SK-N-SH (cell line): ENCODE data around the gene FYN. TPM values are rescaled to one million over a fixed set of nuclear protein-coding genes. Genes with fewer than 3 reads are reported as not detected.

Experiments
- CTCF ChIA-PET: fragments of 300-600, 350-600 bp; formaldehyde crosslinking; extraction: SDS; loops from one replicate; lab custom pipeline; 2021; lab: Yijun Ruan, JAX
- POLR2A ChIA-PET: fragments of 350-600 bp; sonication (Branson Sonifier 250); formaldehyde crosslinking; extraction: SDS; loops from one replicate; lab custom pipeline; 2020; ENCODE audit warnings: antibody characterized with exemption, inconsistent platforms; lab: Yijun Ruan, JAX
- DNase-seq: peaks from one replicate; pipeline ENCODE4 v3.0.0; 2012
- H2AFZ ChIP-seq: fragments of 200-600 bp; sonication (generic); 2 replicates; pipeline ENCODE4 v1.8.1; 2016; ENCODE audit warnings: antibody characterized with exemption, mild to moderate bottlenecking, low read depth
- H3F3A ChIP-seq: fragments of 200-600 bp; sonication (generic); replicated peaks from 2 replicates; pipeline ENCODE3; 2016; ENCODE audit warnings: antibody characterized with exemption, mild to moderate bottlenecking; ENCODE audit not compliant: insufficient read depth
- H3K27ac ChIP-seq, 2 experiments: fragments of 200-500 bp in 1 of 2; fragments of 200-600 bp in 1 of 2; sonication (Bioruptor generic) in 1 of 2; sonication (generic), shearing (Covaris generic) in 1 of 2; 2 replicates each; pipeline versions ENCODE4 v1.5.1 to v1.6.1; 2014 to 2016; ENCODE audit warnings: low read depth in 2 of 2, inconsistent platforms in 1 of 2, low read length in 1 of 2, mild to moderate bottlenecking in 1 of 2, mixed read lengths in 1 of 2
- H3K27me3 ChIP-seq: fragments of 200-600 bp; sonication (generic), shearing (Covaris generic); 2 replicates; pipeline ENCODE4 v1.6.1; 2016; ENCODE audit warnings: mixed run types; ENCODE audit not compliant: insufficient read depth
- H3K36me3 ChIP-seq, 2 experiments: fragments of 200-500 bp in 1 of 2; fragments of 200-600 bp in 1 of 2; sonication (Bioruptor generic) in 1 of 2; sonication (generic) in 1 of 2; replicated peaks in 1 of 2; 2 replicates each; pipeline versions ENCODE3 to v1.5.1; 2014 to 2016; ENCODE audit warnings: low read length in 1 of 2, mild to moderate bottlenecking in 1 of 2; ENCODE audit not compliant: insufficient read depth in 2 of 2, control insufficient read depth in 1 of 2
- H3K4me1 ChIP-seq, 2 experiments: fragments of 200-500 bp in 1 of 2; fragments of 200-600 bp in 1 of 2; sonication (Bioruptor generic) in 1 of 2; sonication (generic), shearing (Covaris generic) in 1 of 2; 2 replicates each; pipeline versions ENCODE4 v1.5.1 to v1.6.1; 2014 to 2016; ENCODE audit warnings: low read depth in 1 of 2, low read length in 1 of 2, mixed run types in 1 of 2; ENCODE audit not compliant: insufficient read depth in 2 of 2, control insufficient read depth in 1 of 2
- H3K4me2 ChIP-seq: fragments of 200-600 bp; sonication (generic), shearing (Covaris generic); 2 replicates; pipeline ENCODE4 v1.6.1; 2017; ENCODE audit warnings: mixed run types
- H3K4me3 ChIP-seq, 2 experiments: fragments of 200-500 bp in 1 of 2; fragments of 200-600 bp in 1 of 2; sonication (Bioruptor generic) in 1 of 2; sonication (generic), shearing (Covaris generic) in 1 of 2; 2 replicates each; pipeline versions ENCODE4 v1.5.1 to v1.8.1; 2014 to 2016; ENCODE audit warnings: low read depth in 2 of 2, inconsistent platforms in 1 of 2, low read length in 1 of 2, mild to moderate bottlenecking in 1 of 2, mixed read lengths in 1 of 2, moderate library complexity in 1 of 2
- H3K79me2 ChIP-seq: fragments of 200-600 bp; sonication (generic); 2 replicates; pipeline ENCODE4 v1.8.1; 2017; ENCODE audit warnings: mild to moderate bottlenecking; ENCODE audit not compliant: insufficient read depth
- H3K9ac ChIP-seq: fragments of 200-600 bp; sonication (generic); 2 replicates; pipeline ENCODE4 v1.6.1; 2017; ENCODE audit warnings: mixed run types
- H3K9me2 ChIP-seq: fragments of 200-600 bp; sonication (generic); 2 replicates; pipeline ENCODE4 v1.6.1; 2017; ENCODE audit warnings: mixed run types
- H3K9me3 ChIP-seq: fragments of 200-600 bp; sonication (generic); 2 replicates; pipeline ENCODE4 v1.6.1; 2017; ENCODE audit warnings: mixed run types, mild to moderate bottlenecking, moderate library complexity
- H4K20me1 ChIP-seq: fragments of 200-600 bp; sonication (generic); 2 replicates; pipeline ENCODE4 v1.6.1; 2017; ENCODE audit warnings: mild to moderate bottlenecking, mixed run types; ENCODE audit not compliant: insufficient read depth
- ELF1 ChIP-seq: IDR thresholded peaks from 2 replicates; pipeline ENCODE4 v1.4.0; 2012
- FOSL2 ChIP-seq: IDR thresholded peaks from 2 replicates; pipeline ENCODE4 v1.4.0; 2012; ENCODE audit warnings: low read depth, mild to moderate bottlenecking, moderate library complexity, borderline replicate concordance
- JUND ChIP-seq: IDR thresholded peaks from 2 replicates; pipeline ENCODE4 v1.4.0; 2012
- NFIC ChIP-seq: IDR thresholded peaks from 2 replicates; pipeline ENCODE4 v1.4.0; 2012; ENCODE audit warnings: borderline replicate concordance
- NRF1 ChIP-seq: IDR thresholded peaks from 2 replicates; pipeline ENCODE4 v1.6.1; 2012; ENCODE audit warnings: low read depth, mild to moderate bottlenecking, low read length
- POLR2AphosphoS5 ChIP-seq: IDR thresholded peaks from 2 replicates; pipeline ENCODE4 v1.6.1; 2012; ENCODE audit warnings: low read depth, low read length
- SIN3A ChIP-seq: IDR thresholded peaks from 2 replicates; pipeline ENCODE4 v1.6.1; 2012; ENCODE audit warnings: low read depth, mild to moderate bottlenecking, low read length, moderate library complexity, borderline replicate concordance
- YY1 ChIP-seq: IDR thresholded peaks from 2 replicates; pipeline ENCODE4 v1.4.0; 2012; ENCODE audit warnings: low read depth, mild to moderate bottlenecking
- WGBS: methylation state at CpG from one replicate; pipeline ENCODE4 v1.1.6; 2017; ENCODE audit warnings: low lambda C conversion rate; 5-methylcytosine and 5-hydroxymethylcytosine counted together
- polyA plus RNA-seq, 3 experiments: library from polyadenylated mRNA; depleted of rRNA; stranded (reverse); fragments of >200 nt; gene quantifications; 2 replicates each; pipeline ENCODE4 v1.2.3, GENCODE V29; 2012
- TF ChIP-seq, protein P1 (sequence below): IDR thresholded peaks from 2 replicates; pipeline ENCODE4 v1.4.0; 2012; ENCODE audit warnings: low read depth, borderline replicate concordance
- TF ChIP-seq, protein P2 (sequence below): IDR thresholded peaks from 2 replicates; pipeline ENCODE4 v1.6.1; 2012; ENCODE audit warnings: mild to moderate bottlenecking, low read depth, low read length, moderate library complexity

The FYN gene
- polyA plus RNA-seq, 1 of the 3 experiments (the other 2 are of a cell fraction) = 31.0 TPM

DNA sequence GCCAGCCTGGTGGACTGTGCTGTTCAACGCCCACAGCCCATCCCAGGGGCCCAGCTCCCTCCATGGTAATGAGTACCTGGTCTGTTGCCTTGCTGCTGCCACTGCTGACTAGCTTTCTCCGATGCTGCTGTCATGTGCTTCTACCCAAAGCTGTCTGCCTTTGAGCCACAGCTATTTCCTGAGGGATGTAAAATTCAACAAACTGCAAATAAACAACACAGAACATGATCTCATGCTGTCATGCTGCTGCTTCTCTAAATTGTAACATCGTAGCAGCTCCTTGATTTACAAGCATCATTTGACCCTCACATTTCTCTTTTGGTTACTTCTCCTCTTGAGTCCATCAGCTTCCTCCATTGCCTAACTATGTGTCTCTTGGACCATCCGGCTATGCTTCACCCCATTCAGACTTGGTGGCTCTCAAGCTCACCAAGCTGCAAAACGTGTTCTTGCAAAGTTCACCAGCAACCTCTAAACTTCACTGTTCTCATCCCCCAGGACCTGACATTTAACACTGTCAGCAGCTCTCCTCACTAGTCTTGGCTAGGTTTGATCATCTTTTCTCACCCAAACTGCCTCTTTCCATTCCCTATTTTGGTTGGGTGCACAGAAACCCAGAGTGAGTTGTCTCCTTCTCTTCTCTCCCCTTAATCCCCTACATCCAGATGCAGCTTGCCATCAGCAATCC, 54.6 kb downstream of the FYN start:
- WGBS = 88% methylated on average over 5 of the region's 5 CpGs
- DNase-seq = no peak
- Histone ChIP-seq H4K20me1 (no peaks in the 10 kb centered on the region), H3K27me3 (no peaks in the 10 kb centered on the region), H3K9me2 (no peaks in the 10 kb centered on the region), H3K79me2 (peaks cover 28% of the 10 kb centered on the region; the same call in 1 of the 2 replicates), H3F3A (peaks cover 5% of the 10 kb centered on the region), H3K4me2 (no peak overlapping the region), H3K9me3 (peaks cover 8% of the 10 kb centered on the region; the same call in 1 of the 2 replicates)
- TF ChIP-seq YY1 (no peak), JUND (no peak), POLR2AphosphoS5 (no peak), NFIC (no peak), FOSL2 (no peak), ELF1 (no peak), SIN3A (no peak), NRF1 (no peak)
- TF ChIP-seq, protein P1, sequence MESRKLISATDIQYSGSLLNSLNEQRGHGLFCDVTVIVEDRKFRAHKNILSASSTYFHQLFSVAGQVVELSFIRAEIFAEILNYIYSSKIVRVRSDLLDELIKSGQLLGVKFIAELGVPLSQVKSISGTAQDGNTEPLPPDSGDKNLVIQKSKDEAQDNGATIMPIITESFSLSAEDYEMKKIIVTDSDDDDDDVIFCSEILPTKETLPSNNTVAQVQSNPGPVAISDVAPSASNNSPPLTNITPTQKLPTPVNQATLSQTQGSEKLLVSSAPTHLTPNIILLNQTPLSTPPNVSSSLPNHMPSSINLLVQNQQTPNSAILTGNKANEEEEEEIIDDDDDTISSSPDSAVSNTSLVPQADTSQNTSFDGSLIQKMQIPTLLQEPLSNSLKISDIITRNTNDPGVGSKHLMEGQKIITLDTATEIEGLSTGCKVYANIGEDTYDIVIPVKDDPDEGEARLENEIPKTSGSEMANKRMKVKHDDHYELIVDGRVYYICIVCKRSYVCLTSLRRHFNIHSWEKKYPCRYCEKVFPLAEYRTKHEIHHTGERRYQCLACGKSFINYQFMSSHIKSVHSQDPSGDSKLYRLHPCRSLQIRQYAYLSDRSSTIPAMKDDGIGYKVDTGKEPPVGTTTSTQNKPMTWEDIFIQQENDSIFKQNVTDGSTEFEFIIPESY = no peak
- TF ChIP-seq, protein P2, sequence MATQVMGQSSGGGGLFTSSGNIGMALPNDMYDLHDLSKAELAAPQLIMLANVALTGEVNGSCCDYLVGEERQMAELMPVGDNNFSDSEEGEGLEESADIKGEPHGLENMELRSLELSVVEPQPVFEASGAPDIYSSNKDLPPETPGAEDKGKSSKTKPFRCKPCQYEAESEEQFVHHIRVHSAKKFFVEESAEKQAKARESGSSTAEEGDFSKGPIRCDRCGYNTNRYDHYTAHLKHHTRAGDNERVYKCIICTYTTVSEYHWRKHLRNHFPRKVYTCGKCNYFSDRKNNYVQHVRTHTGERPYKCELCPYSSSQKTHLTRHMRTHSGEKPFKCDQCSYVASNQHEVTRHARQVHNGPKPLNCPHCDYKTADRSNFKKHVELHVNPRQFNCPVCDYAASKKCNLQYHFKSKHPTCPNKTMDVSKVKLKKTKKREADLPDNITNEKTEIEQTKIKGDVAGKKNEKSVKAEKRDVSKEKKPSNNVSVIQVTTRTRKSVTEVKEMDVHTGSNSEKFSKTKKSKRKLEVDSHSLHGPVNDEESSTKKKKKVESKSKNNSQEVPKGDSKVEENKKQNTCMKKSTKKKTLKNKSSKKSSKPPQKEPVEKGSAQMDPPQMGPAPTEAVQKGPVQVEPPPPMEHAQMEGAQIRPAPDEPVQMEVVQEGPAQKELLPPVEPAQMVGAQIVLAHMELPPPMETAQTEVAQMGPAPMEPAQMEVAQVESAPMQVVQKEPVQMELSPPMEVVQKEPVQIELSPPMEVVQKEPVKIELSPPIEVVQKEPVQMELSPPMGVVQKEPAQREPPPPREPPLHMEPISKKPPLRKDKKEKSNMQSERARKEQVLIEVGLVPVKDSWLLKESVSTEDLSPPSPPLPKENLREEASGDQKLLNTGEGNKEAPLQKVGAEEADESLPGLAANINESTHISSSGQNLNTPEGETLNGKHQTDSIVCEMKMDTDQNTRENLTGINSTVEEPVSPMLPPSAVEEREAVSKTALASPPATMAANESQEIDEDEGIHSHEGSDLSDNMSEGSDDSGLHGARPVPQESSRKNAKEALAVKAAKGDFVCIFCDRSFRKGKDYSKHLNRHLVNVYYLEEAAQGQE = no peak
- TF ChIP-seq, all 33 proteins: peak for 0
- no peak overlapping the region for H3K4me3 ChIP-seq
- no peak overlapping the region; a peak in 1 of 4 replicates for H3K27ac ChIP-seq
- H3K9ac ChIP-seq = no peak overlapping the region
- no peak overlapping the region for H2AFZ ChIP-seq
- peaks cover 8 to 14% of the 10 kb centered on the region in 2 experiments for H3K4me1 ChIP-seq
- CTCF ChIA-PET = interaction anchor here (0.6 to 1.6 kb wide), 4 partner anchors 9 to 108 kb away, joined by 3 to 5 read pairs (median 4); no protein-coding TSS in a partner anchor
- peaks cover 0 to 10% of the 10 kb centered on the region in 2 experiments for H3K36me3 ChIP-seq
- POLR2A ChIA-PET = no interaction called here
